Tongue (tissue), 2 donors: Measurements from ENCODE around the gene AANAT. TPM values are rescaled to one million over a fixed set of nuclear protein-coding genes. Genes with fewer than 3 reads are reported as not detected.

Experiments used
- DNase-seq: peaks from one replicate; pipeline ENCODE4 v3.0.0-alpha.2; 2015
- total RNA-seq: library from RNA; depleted of rRNA; stranded (reverse); fragments of >200 nt; gene quantifications from one replicate; pipeline ENCODE4 v1.2.3, GENCODE V29; 2014

AANAT gene
- total RNA-seq, 1 donor from 2014 or later = not detected

- no peak for DNase-seq
These were observed 22.8 kb downstream of the AANAT start for GRCh38 chr17:76490112-76490710.

GRCh38 chr17:76491271-76492122 lies 24.1 kb downstream of the AANAT start:
- no peak for DNase-seq

GRCh38 chr17:76492123-76492988 lies 25.0 kb downstream of the AANAT start:
- DNase-seq = peak; percentile 48

DNA sequence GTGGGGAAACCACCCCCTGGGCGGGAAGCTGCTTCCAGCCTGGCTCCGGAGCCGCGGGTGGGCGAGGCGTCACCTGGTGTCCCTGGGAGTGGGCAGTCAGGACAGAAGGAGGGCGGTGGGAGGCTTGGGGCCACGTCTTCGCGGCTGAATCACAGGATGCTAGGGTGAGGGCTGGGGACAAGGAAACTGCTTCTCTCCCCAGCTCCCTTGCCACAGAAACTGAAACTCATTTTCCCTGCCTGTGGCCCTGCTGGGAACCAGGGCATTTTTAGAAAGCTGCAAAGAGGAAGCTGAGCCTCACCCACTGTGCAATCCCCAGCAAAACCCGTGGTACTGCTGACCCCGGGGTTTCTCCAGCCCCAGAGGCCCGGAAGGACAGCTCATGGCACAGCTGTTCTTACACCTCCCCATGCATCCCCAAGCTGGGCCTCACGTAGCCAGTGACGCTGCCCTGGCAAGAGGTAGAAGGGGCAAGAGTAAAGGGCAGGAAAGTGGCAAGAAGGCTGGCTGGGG lies 25.6 kb downstream of the AANAT start:
- DNase-seq = peak; percentile 70

- DNase-seq = no peak
These were observed 26.2 kb downstream of the AANAT start for GRCh38 chr17:76493505-76494167.

- DNase-seq = no peak
These were observed 28.4 kb downstream of the AANAT start for GRCh38 chr17:76495663-76496400.

DNA sequence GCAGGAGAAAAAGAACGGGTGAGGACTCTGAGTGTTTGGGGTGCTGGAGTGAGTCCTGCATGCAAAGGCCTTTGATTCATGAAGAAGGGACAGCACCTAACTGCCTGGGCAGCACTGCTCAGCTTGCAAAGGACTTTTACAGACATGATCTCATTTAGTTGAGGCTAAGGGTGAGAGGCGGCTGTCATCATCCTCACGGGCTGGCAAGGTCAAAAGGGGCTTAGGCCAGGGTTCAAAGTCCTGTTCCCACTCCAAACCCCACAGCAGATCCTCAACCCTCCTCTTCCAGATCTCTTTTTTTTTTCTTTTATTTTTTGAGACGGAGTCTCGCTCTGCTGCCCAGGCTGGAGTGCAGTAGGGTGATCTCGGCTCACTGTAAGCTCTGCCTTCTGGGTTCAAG lies 29.1 kb downstream of the AANAT start:
- DNase-seq = no peak

DNA sequence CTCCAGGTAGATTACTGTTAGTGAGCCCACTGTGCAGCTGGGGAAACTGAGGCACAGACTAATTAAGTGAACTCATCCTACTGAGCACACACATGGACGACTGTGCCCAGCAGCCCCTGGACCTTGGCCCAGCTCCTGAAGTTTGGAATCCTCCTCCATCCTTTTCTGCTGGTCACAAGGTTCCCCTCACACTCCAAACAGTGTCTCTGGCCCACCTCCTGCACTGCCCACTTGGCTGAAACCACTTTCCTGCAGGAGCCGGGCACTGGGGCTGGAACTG lies 30.2 kb downstream of the AANAT start:
- no peak for DNase-seq

- DNase-seq = peak; percentile 82
These were observed 30.8 kb downstream of the AANAT start for GRCh38 chr17:76497979-76498875.

DNA sequence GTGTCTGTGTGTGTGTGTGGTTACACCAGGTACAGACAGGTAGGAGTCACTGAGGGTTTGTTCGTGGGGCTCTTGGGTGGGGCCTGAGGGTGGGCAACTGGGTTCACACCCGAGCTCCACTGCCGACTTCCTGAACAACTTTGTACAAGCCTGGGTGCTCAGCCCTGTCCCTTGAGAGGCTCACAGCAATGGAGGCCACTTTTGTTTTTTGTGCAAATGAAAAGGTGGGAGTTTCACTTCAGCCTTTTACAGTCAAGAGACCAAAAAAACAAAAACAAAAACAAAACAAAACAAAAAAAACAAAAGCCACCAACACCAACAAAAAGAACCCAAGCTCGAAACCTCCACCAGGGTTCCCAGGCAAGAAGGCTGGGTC lies 31.5 kb downstream of the AANAT start:
- DNase-seq = no peak

DNA sequence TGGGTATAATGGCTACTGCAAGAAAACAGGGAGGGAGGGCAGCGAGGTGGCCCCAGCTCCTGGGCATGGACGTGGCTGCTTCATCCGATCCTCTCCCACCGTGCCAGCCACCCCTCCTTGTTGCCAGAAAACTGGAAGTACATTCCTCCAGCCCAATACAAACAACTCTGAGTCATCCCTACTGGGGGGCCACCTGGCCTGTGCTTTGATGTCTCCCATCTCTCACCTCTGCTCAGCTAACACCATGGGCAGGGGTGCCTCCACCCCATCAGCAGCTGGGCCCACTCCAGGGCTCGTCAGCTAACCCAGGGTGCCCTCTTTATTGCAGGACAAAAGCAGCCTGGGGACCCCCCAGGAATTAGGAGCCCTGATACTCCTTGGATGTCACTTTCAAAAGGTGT lies 31.9 kb downstream of the AANAT start:
- DNase-seq = no peak

- no peak for DNase-seq
These were observed 32.8 kb downstream of the AANAT start for GRCh38 chr17:76500074-76500746.

- no peak for DNase-seq
These were observed 33.3 kb downstream of the AANAT start for GRCh38 chr17:76500747-76501017.

GRCh38 chr17:76501018-76501826 lies 33.8 kb downstream of the AANAT start, which contains the start of gene RHBDF2:
TSS of gene RHBDF2 (minus strand) at chr17:76501423. CDS start at chr17:76481524, 19,899 bp downstream.
- peak; percentile 79 for DNase-seq

GRCh38 chr17:76501827-76502307 lies 34.5 kb downstream of the AANAT start:
- DNase-seq = no peak

- DNase-seq = no peak
These were observed 35.2 kb downstream of the AANAT start for GRCh38 chr17:76502341-76503211.

- no peak for DNase-seq
These were observed 36.7 kb downstream of the AANAT start for GRCh38 chr17:76504117-76504516.
